ENCODE measurements around the gene GNL3L.

Gene GNL3L

DNA sequence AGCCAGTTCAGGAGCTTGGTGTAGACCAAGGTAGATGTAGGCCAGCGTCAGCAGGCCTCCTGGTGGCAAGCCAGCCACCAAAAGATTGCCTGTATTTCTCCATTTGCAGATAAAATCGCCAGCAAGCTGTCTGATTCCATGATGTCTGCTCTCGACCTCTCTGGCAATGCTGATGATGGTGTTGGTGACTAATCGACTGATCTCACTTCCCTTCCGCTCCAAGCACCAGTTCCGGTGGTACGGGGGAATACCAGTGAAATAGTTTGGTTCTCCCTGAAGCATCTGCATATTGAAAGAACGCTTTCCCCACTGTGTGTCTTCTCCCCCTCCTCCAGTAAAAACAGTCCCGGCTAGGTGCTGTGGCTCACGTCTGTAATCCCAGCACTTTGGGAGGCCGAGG, 30.4 kb downstream of the GNL3L start:
- Histone ChIP-seq H3K27ac (ENCODE audit: extremely low read depth, low read depth, low read length) (no peak overlapping the region), H3K9me3 (ENCODE audit: control insufficient read depth, insufficient read depth, low read depth, low read length) (no peaks in the 10 kb centered on the region), H3K4me1 (ENCODE audit: control insufficient read depth, insufficient read depth, low read length) (no peaks in the 10 kb centered on the region), H3K36me3 (ENCODE audit: control insufficient read depth in 2 of 2, insufficient read depth in 1 of 2, low read length in 2 of 2) (peaks cover 19 to 72% of the 10 kb centered on the region in 2 experiments; a peak in 2 of 3 replicates), H3K4me3 (ENCODE audit: low read depth, low read length) (no peak overlapping the region)
- no peak for TF ChIP-seq ZNF391 (tag by site-specific recombination; IDR thresholded peaks at IDR 0.05; ENCODE audit: borderline replicate concordance, low read depth)
- ChIA-PET POLR2A (interaction anchor here (0.7 kb wide), 1 partner anchor 176 kb away, joined by 7 read pairs; no protein-coding TSS in a partner anchor), CTCF (no interaction called here)

DNA sequence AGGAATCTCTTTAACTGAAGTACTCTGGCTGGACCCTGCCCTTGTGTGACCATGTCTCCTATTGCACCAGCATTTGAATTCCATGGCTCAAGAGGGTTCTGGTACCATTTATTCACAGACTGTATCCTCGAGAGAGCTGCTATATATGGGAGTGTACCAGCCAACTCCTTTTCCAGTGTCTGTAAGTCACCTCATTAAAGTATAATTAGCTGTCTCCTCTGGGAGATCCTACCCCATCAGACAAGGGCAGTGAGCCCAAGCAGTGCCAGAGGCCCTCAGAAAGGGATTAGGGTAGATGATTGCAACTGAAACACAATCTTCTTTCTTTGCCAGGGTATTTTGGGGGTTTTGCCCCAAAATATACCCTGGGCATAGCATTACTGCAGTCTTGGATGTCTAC, 31.6 kb downstream of the GNL3L start:
- no peak overlapping the region for H3K4me3 ChIP-seq (ENCODE audit: low read depth, low read length)
- ChIA-PET POLR2A (no interaction called here), CTCF (no interaction called here)
- TF ChIP-seq, protein P1, sequence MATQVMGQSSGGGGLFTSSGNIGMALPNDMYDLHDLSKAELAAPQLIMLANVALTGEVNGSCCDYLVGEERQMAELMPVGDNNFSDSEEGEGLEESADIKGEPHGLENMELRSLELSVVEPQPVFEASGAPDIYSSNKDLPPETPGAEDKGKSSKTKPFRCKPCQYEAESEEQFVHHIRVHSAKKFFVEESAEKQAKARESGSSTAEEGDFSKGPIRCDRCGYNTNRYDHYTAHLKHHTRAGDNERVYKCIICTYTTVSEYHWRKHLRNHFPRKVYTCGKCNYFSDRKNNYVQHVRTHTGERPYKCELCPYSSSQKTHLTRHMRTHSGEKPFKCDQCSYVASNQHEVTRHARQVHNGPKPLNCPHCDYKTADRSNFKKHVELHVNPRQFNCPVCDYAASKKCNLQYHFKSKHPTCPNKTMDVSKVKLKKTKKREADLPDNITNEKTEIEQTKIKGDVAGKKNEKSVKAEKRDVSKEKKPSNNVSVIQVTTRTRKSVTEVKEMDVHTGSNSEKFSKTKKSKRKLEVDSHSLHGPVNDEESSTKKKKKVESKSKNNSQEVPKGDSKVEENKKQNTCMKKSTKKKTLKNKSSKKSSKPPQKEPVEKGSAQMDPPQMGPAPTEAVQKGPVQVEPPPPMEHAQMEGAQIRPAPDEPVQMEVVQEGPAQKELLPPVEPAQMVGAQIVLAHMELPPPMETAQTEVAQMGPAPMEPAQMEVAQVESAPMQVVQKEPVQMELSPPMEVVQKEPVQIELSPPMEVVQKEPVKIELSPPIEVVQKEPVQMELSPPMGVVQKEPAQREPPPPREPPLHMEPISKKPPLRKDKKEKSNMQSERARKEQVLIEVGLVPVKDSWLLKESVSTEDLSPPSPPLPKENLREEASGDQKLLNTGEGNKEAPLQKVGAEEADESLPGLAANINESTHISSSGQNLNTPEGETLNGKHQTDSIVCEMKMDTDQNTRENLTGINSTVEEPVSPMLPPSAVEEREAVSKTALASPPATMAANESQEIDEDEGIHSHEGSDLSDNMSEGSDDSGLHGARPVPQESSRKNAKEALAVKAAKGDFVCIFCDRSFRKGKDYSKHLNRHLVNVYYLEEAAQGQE (tag by site-specific recombination; IDR thresholded peaks at IDR 0.05): no peak
- TF ChIP-seq, protein P2, sequence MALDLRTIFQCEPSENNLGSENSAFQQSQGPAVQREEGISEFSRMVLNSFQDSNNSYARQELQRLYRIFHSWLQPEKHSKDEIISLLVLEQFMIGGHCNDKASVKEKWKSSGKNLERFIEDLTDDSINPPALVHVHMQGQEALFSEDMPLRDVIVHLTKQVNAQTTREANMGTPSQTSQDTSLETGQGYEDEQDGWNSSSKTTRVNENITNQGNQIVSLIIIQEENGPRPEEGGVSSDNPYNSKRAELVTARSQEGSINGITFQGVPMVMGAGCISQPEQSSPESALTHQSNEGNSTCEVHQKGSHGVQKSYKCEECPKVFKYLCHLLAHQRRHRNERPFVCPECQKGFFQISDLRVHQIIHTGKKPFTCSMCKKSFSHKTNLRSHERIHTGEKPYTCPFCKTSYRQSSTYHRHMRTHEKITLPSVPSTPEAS (tag by site-specific recombination; IDR thresholded peaks at IDR 0.05): no peak
- TF ChIP-seq ZNF629 (tag by site-specific recombination; IDR thresholded peaks at IDR 0.05): no peak
- H3K36me3 ChIP-seq (ENCODE audit: control insufficient read depth in 2 of 2, insufficient read depth in 1 of 2, low read length in 2 of 2): peaks cover 19 to 63% of the 10 kb centered on the region in 2 experiments; a peak in 2 of 3 replicates
- H3K4me1 ChIP-seq (ENCODE audit: control insufficient read depth, insufficient read depth, low read length): no peaks in the 10 kb centered on the region
- no peak overlapping the region for H3K27ac ChIP-seq (ENCODE audit: extremely low read depth, low read depth, low read length)
- no peaks in the 10 kb centered on the region for H3K9me3 ChIP-seq (ENCODE audit: control insufficient read depth, insufficient read depth, low read depth, low read length)

DNA sequence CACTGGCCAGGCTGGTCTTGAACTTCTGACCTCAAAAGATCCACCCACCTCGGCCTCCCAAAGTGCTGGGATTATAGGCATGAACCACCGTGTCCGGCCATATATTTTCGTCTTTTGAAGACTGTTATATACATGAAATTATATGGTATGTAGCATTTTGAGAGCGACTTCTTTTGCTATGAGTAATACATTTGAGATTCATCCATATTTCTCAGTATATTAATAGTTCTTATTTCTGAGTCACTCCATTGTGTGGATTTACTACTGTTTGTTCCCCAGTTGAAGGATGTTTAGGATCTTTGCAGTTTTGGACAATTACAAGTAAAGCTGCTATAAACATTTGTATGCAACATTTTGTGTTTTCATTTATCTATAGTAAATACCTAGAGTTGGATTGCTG, 34.9 kb downstream of the GNL3L start:
- no peak overlapping the region for H3K4me3 ChIP-seq (ENCODE audit: low read depth, low read length)
- H3K27ac ChIP-seq (ENCODE audit: extremely low read depth, low read depth, low read length): no peak overlapping the region
- H3K9me3 ChIP-seq (ENCODE audit: control insufficient read depth, insufficient read depth, low read depth, low read length): no peaks in the 10 kb centered on the region; the same call in 1 of the 2 replicates
- ChIA-PET CTCF (no interaction called here), POLR2A (no interaction called here)
- no peaks in the 10 kb centered on the region for H3K4me1 ChIP-seq (ENCODE audit: control insufficient read depth, insufficient read depth, low read length)
- TF ChIP-seq ZNF621 (tag by site-specific recombination; IDR thresholded peaks at IDR 0.05) (no peak), ZSCAN16 (tag by site-specific recombination; IDR thresholded peaks at IDR 0.05) (no peak), ZNF596 (tag by site-specific recombination; IDR thresholded peaks at IDR 0.05) (no peak), ZNF843 (tag by site-specific recombination; IDR thresholded peaks at IDR 0.05) (no peak), ZNF10 (tag by site-specific recombination; IDR thresholded peaks at IDR 0.05) (no peak), ZNF830 (tag by site-specific recombination; IDR thresholded peaks at IDR 0.05; ENCODE audit: low read depth) (no peak), ZNF202 (tag by site-specific recombination; IDR thresholded peaks at IDR 0.05; ENCODE audit: borderline replicate concordance) (no peak), HOXD13 (CRISPR knock-in tag; IDR thresholded peaks at IDR 0.05; ENCODE audit: borderline replicate concordance) (no peak)
- TF ChIP-seq, protein P3, sequence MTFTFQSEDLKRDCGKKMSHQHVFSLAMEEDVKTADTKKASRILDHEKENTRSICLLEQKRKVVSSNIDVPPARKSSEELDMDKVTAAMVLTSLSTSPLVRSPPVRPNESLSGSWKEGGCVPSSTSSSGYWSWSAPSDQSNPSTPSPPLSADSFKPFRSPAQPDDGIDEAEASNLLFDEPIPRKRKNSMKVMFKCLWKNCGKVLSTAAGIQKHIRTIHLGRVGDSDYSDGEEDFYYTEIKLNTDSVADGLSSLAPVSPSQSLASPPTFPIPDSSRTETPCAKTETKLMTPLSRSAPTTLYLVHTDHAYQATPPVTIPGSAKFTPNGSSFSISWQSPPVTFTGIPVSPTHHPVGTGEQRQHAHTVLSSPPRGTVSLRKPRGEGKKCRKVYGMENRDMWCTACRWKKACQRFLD (tag by site-specific recombination; IDR thresholded peaks at IDR 0.05): no peak
- TF ChIP-seq, protein P4, sequence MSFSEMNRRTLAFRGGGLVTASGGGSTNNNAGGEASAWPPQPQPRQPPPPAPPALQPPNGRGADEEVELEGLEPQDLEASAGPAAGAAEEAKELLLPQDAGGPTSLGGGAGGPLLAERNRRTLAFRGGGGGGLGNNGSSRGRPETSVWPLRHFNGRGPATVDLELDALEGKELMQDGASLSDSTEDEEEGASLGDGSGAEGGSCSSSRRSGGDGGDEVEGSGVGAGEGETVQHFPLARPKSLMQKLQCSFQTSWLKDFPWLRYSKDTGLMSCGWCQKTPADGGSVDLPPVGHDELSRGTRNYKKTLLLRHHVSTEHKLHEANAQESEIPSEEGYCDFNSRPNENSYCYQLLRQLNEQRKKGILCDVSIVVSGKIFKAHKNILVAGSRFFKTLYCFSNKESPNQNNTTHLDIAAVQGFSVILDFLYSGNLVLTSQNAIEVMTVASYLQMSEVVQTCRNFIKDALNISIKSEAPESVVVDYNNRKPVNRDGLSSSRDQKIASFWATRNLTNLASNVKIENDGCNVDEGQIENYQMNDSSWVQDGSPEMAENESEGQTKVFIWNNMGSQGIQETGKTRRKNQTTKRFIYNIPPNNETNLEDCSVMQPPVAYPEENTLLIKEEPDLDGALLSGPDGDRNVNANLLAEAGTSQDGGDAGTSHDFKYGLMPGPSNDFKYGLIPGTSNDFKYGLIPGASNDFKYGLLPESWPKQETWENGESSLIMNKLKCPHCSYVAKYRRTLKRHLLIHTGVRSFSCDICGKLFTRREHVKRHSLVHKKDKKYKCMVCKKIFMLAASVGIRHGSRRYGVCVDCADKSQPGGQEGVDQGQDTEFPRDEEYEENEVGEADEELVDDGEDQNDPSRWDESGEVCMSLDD (tag by site-specific recombination; IDR thresholded peaks at IDR 0.05): no peak
- TF ChIP-seq, protein P5, sequence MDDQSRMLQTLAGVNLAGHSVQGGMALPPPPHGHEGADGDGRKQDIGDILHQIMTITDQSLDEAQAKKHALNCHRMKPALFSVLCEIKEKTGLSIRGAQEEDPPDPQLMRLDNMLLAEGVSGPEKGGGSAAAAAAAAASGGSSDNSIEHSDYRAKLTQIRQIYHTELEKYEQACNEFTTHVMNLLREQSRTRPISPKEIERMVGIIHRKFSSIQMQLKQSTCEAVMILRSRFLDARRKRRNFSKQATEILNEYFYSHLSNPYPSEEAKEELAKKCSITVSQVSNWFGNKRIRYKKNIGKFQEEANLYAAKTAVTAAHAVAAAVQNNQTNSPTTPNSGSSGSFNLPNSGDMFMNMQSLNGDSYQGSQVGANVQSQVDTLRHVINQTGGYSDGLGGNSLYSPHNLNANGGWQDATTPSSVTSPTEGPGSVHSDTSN (CRISPR knock-in tag; IDR thresholded peaks at IDR 0.05): no peak
- TF ChIP-seq, protein P6, sequence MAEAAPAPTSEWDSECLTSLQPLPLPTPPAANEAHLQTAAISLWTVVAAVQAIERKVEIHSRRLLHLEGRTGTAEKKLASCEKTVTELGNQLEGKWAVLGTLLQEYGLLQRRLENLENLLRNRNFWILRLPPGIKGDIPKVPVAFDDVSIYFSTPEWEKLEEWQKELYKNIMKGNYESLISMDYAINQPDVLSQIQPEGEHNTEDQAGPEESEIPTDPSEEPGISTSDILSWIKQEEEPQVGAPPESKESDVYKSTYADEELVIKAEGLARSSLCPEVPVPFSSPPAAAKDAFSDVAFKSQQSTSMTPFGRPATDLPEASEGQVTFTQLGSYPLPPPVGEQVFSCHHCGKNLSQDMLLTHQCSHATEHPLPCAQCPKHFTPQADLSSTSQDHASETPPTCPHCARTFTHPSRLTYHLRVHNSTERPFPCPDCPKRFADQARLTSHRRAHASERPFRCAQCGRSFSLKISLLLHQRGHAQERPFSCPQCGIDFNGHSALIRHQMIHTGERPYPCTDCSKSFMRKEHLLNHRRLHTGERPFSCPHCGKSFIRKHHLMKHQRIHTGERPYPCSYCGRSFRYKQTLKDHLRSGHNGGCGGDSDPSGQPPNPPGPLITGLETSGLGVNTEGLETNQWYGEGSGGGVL (tag by site-specific recombination; IDR thresholded peaks at IDR 0.05): no peak
- peaks cover 14 to 37% of the 10 kb centered on the region in 2 experiments; a peak in 2 of 3 replicates for H3K36me3 ChIP-seq (ENCODE audit: control insufficient read depth in 2 of 2, insufficient read depth in 1 of 2, low read length in 2 of 2)
